Measurements from ENCODE around the gene EYA2. TPM values are rescaled to one million over a fixed set of nuclear protein-coding genes. Genes with fewer than 3 reads are reported as not detected.

Gene EYA2
- total RNA-seq, 1 experiment from 2014 or later: 0.33 TPM

- Histone ChIP-seq H3K36me3 (ENCODE audit: low read depth, low read length) (no peaks in the 10 kb centered on the region), H3K27ac (ENCODE audit: low read length) (no peak overlapping the region), H3K79me2 (ENCODE audit: low read length) (no peaks in the 10 kb centered on the region), H4K20me1 (ENCODE audit: low read length) (no peaks in the 10 kb centered on the region), H3F3A (ENCODE audit: low read length, unreplicated experiment) (no peaks in the 10 kb centered on the region), H3K4me3 (ENCODE audit: low read length) (no peak overlapping the region), H2AFZ (ENCODE audit: low read length) (no peak overlapping the region), H3K9ac (ENCODE audit: low read length) (no peak overlapping the region), H3K27me3 (ENCODE audit: low read length) (no peaks in the 10 kb centered on the region), H3K4me2 (ENCODE audit: low read length) (0 out of 2 replicates have a peak overlapping the region, but pooled peaks have one; percentile 4), H3K9me3 (ENCODE audit: low read length) (no peaks in the 10 kb centered on the region), H3K4me1 (ENCODE audit: insufficient read depth, low read length) (peaks cover 17% of the 10 kb centered on the region), H3K9me2 (replicated peaks; ENCODE audit: low read length) (no peaks in the 10 kb centered on the region)
- ATAC-seq (no peak), DNase-seq (no peak)
- TF ChIP-seq EZH2 (IDR thresholded peaks at IDR 0.05; ENCODE audit: low read length, unreplicated experiment) (no peak), EZH2phosphoT487 (IDR thresholded peaks at IDR 0.05; ENCODE audit: borderline replicate concordance, low read length) (no peak)
- TF ChIP-seq, protein P1, sequence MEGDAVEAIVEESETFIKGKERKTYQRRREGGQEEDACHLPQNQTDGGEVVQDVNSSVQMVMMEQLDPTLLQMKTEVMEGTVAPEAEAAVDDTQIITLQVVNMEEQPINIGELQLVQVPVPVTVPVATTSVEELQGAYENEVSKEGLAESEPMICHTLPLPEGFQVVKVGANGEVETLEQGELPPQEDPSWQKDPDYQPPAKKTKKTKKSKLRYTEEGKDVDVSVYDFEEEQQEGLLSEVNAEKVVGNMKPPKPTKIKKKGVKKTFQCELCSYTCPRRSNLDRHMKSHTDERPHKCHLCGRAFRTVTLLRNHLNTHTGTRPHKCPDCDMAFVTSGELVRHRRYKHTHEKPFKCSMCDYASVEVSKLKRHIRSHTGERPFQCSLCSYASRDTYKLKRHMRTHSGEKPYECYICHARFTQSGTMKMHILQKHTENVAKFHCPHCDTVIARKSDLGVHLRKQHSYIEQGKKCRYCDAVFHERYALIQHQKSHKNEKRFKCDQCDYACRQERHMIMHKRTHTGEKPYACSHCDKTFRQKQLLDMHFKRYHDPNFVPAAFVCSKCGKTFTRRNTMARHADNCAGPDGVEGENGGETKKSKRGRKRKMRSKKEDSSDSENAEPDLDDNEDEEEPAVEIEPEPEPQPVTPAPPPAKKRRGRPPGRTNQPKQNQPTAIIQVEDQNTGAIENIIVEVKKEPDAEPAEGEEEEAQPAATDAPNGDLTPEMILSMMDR (conservative IDR thresholded peaks at IDR 0.05; ENCODE audit: low read depth, low read length): no peak
- BruUV-seq (replicated peaks): no TSS peak
- intact Hi-C loops (cut with micrococcal nuclease): no loop called here
- CTCF ChIA-PET: interaction anchor here (0.7 kb wide), 1 partner anchor 8 kb away, joined by 4 read pairs; no protein-coding TSS in a partner anchor
- POLR2A ChIA-PET (ENCODE audit: unreplicated experiment): no interaction called here
Observed at GRCh38 chr20:47125508-47125757, 230.8 kb downstream of the EYA2 start.

DNA sequence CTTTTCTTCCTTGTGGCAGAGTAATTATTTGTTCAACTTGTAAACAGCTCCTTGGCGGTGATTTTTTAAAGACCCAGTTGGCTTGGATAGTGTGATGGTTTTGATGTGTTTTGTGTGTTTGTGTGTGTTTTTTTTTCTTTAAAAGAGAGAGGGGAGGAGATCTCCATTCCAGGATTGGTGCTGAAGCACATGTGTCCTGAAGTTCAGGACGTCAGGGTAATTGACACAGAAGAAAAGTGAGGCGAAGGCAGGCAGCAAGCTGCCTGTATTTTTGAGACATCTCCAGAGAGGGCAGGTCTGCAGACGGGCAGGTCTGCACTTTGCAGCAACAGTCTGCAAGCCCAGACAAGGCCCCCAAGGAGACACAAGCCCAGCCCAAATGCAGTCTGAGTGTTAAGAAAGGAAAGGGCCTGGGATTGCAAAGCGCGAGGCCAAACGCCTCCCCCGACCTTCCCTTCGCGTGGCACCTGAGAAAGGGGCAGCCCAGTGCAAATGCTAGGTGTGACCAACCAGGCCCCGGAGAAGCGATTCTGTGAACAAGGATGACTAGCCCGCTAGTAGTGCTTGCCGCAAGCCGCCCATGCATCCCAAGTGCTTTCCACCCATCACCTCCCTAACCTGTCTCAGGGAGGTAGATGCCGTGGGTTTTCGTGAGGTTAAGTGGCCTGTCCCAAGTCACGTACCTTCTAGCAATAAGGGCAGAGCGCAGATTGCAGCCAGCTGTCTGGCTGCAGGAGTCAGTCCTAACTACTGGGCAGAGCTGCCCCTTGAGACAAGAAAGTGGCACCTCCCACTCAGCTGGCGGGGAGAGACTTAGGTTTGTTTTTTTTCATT is 231.3 kb downstream of the EYA2 start:
- 0 out of 2 replicates have a peak overlapping the region, but pooled peaks have one; percentile 4 for H3K4me2 ChIP-seq (ENCODE audit: low read length)
- H3K9me2 ChIP-seq (replicated peaks; ENCODE audit: low read length): no peaks in the 10 kb centered on the region
- no peak for DNase-seq
- H4K20me1 ChIP-seq (ENCODE audit: low read length): no peaks in the 10 kb centered on the region
- no peak overlapping the region for H3K27ac ChIP-seq (ENCODE audit: low read length)
- CTCF ChIA-PET: interaction anchor here (0.7 kb wide), 1 partner anchor 9 kb away, joined by 4 read pairs; no protein-coding TSS in a partner anchor
- TF ChIP-seq EZH2phosphoT487 (IDR thresholded peaks at IDR 0.05; ENCODE audit: borderline replicate concordance, low read length): no peak
- TF ChIP-seq, protein P1 (conservative IDR thresholded peaks at IDR 0.05; ENCODE audit: low read depth, low read length): no peak
- TF ChIP-seq EZH2 (IDR thresholded peaks at IDR 0.05; ENCODE audit: low read length, unreplicated experiment): no peak
- no peak for ATAC-seq
- no peaks in the 10 kb centered on the region for H3F3A ChIP-seq (ENCODE audit: low read length, unreplicated experiment)
- no peaks in the 10 kb centered on the region for H3K36me3 ChIP-seq (ENCODE audit: low read depth, low read length)
- no peaks in the 10 kb centered on the region for H3K79me2 ChIP-seq (ENCODE audit: low read length)
- H3K4me1 ChIP-seq (ENCODE audit: insufficient read depth, low read length): peaks cover 17% of the 10 kb centered on the region
- intact Hi-C loops (cut with micrococcal nuclease): no loop called here
- no peak overlapping the region for H3K4me3 ChIP-seq (ENCODE audit: low read length)
- H3K27me3 ChIP-seq (ENCODE audit: low read length): no peaks in the 10 kb centered on the region
- H3K9ac ChIP-seq (ENCODE audit: low read length): no peak overlapping the region
- no peak overlapping the region for H2AFZ ChIP-seq (ENCODE audit: low read length)
- no TSS peak for BruUV-seq (replicated peaks)
- POLR2A ChIA-PET (ENCODE audit: unreplicated experiment): no interaction called here
- no peaks in the 10 kb centered on the region for H3K9me3 ChIP-seq (ENCODE audit: low read length)

DNA sequence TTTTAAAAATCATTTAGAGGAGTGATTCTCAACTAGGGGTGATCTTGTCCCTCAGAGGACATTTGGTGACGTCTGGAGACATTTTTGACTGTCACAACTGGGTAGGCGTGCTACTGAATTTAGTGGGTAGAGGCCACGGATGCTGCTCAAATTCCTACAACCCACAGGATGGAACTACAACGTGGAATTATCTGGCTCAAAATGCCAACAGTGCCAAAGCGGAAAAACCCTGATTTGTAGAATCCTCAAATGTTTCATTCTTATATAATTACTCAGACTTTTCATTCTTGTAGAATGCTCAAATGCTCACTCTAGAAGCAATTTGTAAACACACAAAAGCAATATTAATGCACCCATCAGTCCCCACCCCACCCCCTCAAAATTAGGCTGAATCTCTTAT is 232.1 kb downstream of the EYA2 start:
- intact Hi-C loops (cut with micrococcal nuclease): no loop called here
- no peak overlapping the region for H3K4me2 ChIP-seq (ENCODE audit: low read length)

More for the DNA sequence above, 232.1 kb downstream of the EYA2 start:
- Histone ChIP-seq H3K4me1 (ENCODE audit: insufficient read depth, low read length) (peaks cover 17% of the 10 kb centered on the region), H3K4me3 (ENCODE audit: low read length) (no peak overlapping the region), H3K79me2 (ENCODE audit: low read length) (no peaks in the 10 kb centered on the region), H3K9ac (ENCODE audit: low read length) (no peak overlapping the region), H3K9me3 (ENCODE audit: low read length) (no peaks in the 10 kb centered on the region), H3K27me3 (ENCODE audit: low read length) (no peaks in the 10 kb centered on the region), H3K9me2 (replicated peaks; ENCODE audit: low read length) (no peaks in the 10 kb centered on the region), H2AFZ (ENCODE audit: low read length) (no peak overlapping the region), H3K36me3 (ENCODE audit: low read depth, low read length) (no peaks in the 10 kb centered on the region), H3K27ac (ENCODE audit: low read length) (no peak overlapping the region), H4K20me1 (ENCODE audit: low read length) (no peaks in the 10 kb centered on the region), H3F3A (ENCODE audit: low read length, unreplicated experiment) (no peaks in the 10 kb centered on the region)
- POLR2A ChIA-PET (ENCODE audit: unreplicated experiment): no interaction called here
- peak; percentile 11; the same call in 1 of the 2 replicates for ATAC-seq
- BruUV-seq (replicated peaks): no TSS peak
- no peak for TF ChIP-seq EZH2 (IDR thresholded peaks at IDR 0.05; ENCODE audit: low read length, unreplicated experiment)
- TF ChIP-seq, protein P1 (conservative IDR thresholded peaks at IDR 0.05; ENCODE audit: low read depth, low read length): no peak
- no peak for TF ChIP-seq EZH2phosphoT487 (IDR thresholded peaks at IDR 0.05; ENCODE audit: borderline replicate concordance, low read length)
- CTCF ChIA-PET: no interaction called here
- no peak for DNase-seq
